IMR-90 (cell line): ENCODE data around the gene RAD51. TPM values are rescaled to one million over a fixed set of nuclear protein-coding genes. Genes with fewer than 3 reads are reported as not detected.

Source experiments
- ATAC-seq: fragments of 200-7000 bp; cut with Tn5 transposase; 2 replicates; pipeline ENCODE4 v1.9.1; 2020; ENCODE audit warnings: low read depth, mild to moderate bottlenecking, moderate library complexity
- BruUV-seq: library from RNA; stranded (reverse); fragments of 400-500 nt; replicated peaks from 2 replicates; lab custom pipeline; 2021; lab: Mats Ljungman, UMichigan
- CTCF ChIA-PET: fragments of 300-600 bp; formaldehyde crosslinking; extraction: SDS; loops from one replicate; lab custom pipeline; 2021; ENCODE audit warnings: antibody characterized with exemption; lab: Yijun Ruan, JAX
- POLR2A ChIA-PET: fragments of 300-600 bp; sonication (Branson Sonifier 250); formaldehyde crosslinking; loops from one replicate; lab custom pipeline; 2022; ENCODE audit warnings: antibody characterized with exemption; ENCODE audit not compliant: unreplicated experiment; lab: Charles Lee
- DNase-seq: peaks from one replicate; pipeline ENCODE4 v3.0.0; 2013
- H2AFZ ChIP-seq: replicated peaks from 2 replicates; pipeline ENCODE3; 2013; ENCODE audit warnings: low read length, mild to moderate bottlenecking; ENCODE audit not compliant: poor library complexity
- H2AK5ac ChIP-seq: 2 replicates; pipeline ENCODE4 v1.6.1; 2013; ENCODE audit warnings: low read depth, low read length, inconsistent platforms
- H2AK9ac ChIP-seq: replicated peaks from 2 replicates; pipeline ENCODE3; 2013; ENCODE audit warnings: mild to moderate bottlenecking, low read depth, low read length, moderate library complexity; ENCODE audit not compliant: poor library complexity
- H2BK120ac ChIP-seq: 2 replicates; pipeline ENCODE4 v1.6.1; 2013; ENCODE audit warnings: low read depth, low read length, inconsistent platforms
- H2BK15ac ChIP-seq: 3 replicates; pipeline ENCODE4 v1.6.1; 2013; ENCODE audit warnings: low read depth, low read length, inconsistent platforms
- H2BK20ac ChIP-seq: 2 replicates; pipeline ENCODE4 v1.6.1; 2013; ENCODE audit warnings: low read depth, mild to moderate bottlenecking, inconsistent platforms, low read length, moderate library complexity
- H2BK5ac ChIP-seq: 2 replicates; pipeline ENCODE4 v1.6.1; 2013; ENCODE audit warnings: mild to moderate bottlenecking, low read depth, low read length, inconsistent platforms; ENCODE audit not compliant: poor library complexity, severe bottlenecking
- H3K14ac ChIP-seq: replicated peaks from 2 replicates; pipeline ENCODE4 v1.6.1; 2013; ENCODE audit warnings: low read depth, low read length, inconsistent platforms
- H3K18ac ChIP-seq: 2 replicates; pipeline ENCODE4 v1.6.1; 2013; ENCODE audit warnings: low read depth, low read length, control low read depth
- H3K23ac ChIP-seq: 2 replicates; pipeline ENCODE4 v1.6.1; 2013; ENCODE audit warnings: low read depth, low read length, inconsistent platforms
- H3K27ac ChIP-seq: 2 replicates; pipeline ENCODE4 v1.5.1; 2013; ENCODE audit warnings: mild to moderate bottlenecking, control low read depth, low read length; ENCODE audit not compliant: insufficient read depth
- H3K27me3 ChIP-seq: 2 replicates; pipeline ENCODE4 v1.6.1; 2013; ENCODE audit warnings: low read length; ENCODE audit not compliant: control insufficient read depth, insufficient read depth
- H3K36me3 ChIP-seq: 2 replicates; pipeline ENCODE4 v1.6.1; 2013; ENCODE audit warnings: low read length, mixed read lengths; ENCODE audit not compliant: control insufficient read depth, insufficient read depth
- H3K4ac ChIP-seq: 2 replicates; pipeline ENCODE4 v1.6.1; 2013; ENCODE audit warnings: low read depth, low read length, inconsistent platforms
- H3K4me1 ChIP-seq: 2 replicates; pipeline ENCODE4 v1.6.1; 2013; ENCODE audit warnings: low read length, mixed read lengths; ENCODE audit not compliant: control insufficient read depth, insufficient read depth
- H3K4me2 ChIP-seq: 2 replicates; pipeline ENCODE4 v1.6.1; 2013; ENCODE audit warnings: low read depth, mild to moderate bottlenecking, control low read depth, low read length, moderate library complexity
- H3K4me3 ChIP-seq: 2 replicates; pipeline ENCODE4 v1.5.1; 2013; ENCODE audit warnings: low read depth, mild to moderate bottlenecking, control low read depth, low read length, moderate library complexity; ENCODE audit not compliant: insufficient read depth
- H3K56ac ChIP-seq: 2 replicates; pipeline ENCODE4 v1.6.1; 2013; ENCODE audit warnings: low read length, inconsistent platforms; ENCODE audit not compliant: insufficient read depth; ENCODE audit errors: extremely low read depth
- H3K79me1 ChIP-seq, 2 experiments: 2 replicates each; pipeline ENCODE4 v1.6.1; 2013; ENCODE audit warnings: low read length in 2 of 2, inconsistent platforms in 1 of 2, low read depth in 1 of 2
- H3K9ac ChIP-seq: 2 replicates; pipeline ENCODE4 v1.6.1; 2013; ENCODE audit warnings: low read depth, low read length, control low read depth
- H3K9me1 ChIP-seq: 2 replicates; pipeline ENCODE4 v1.6.1; 2013; ENCODE audit warnings: low read length, inconsistent platforms; ENCODE audit not compliant: insufficient read depth
- H3K9me3 ChIP-seq: 2 replicates; pipeline ENCODE4 v1.6.1; 2013; ENCODE audit warnings: low read length; ENCODE audit not compliant: control insufficient read depth, insufficient read depth
- H4K20me1 ChIP-seq: 2 replicates; pipeline ENCODE4 v1.6.1; 2013; ENCODE audit warnings: low read length, inconsistent platforms; ENCODE audit not compliant: insufficient read depth
- H4K5ac ChIP-seq: 2 replicates; pipeline ENCODE4 v1.6.1; 2013; ENCODE audit warnings: mild to moderate bottlenecking, low read depth, low read length, control low read depth
- H4K8ac ChIP-seq, 2 experiments: 2 replicates each; pipeline ENCODE4 v1.6.1; 2013; ENCODE audit warnings: low read depth in 2 of 2, low read length in 2 of 2, control low read depth in 1 of 2, inconsistent platforms in 1 of 2
- H4K91ac ChIP-seq: 2 replicates; pipeline ENCODE4 v1.6.1; 2013; ENCODE audit warnings: low read depth, low read length, inconsistent platforms; ENCODE audit not compliant: insufficient read depth
- BHLHE40 ChIP-seq: fragments of 150-350 bp; IDR thresholded peaks from 2 replicates; pipeline ENCODE4 v1.6.1; 2016; ENCODE audit warnings: mild to moderate bottlenecking, low read depth, low read length
- POLR2A ChIP-seq: IDR thresholded peaks from 2 replicates; pipeline ENCODE4 v1.6.1; 2012; ENCODE audit warnings: mild to moderate bottlenecking, low read depth, low read length
- WGBS, 2 experiments: methylation state at CpG; one replicate each; pipeline versions ENCODE4 v1.1.5 to v1.1.7; 2013; ENCODE audit warnings: missing lambda C conversion rate in 2 of 2; ENCODE audit not compliant: insufficient read length in 1 of 2; ENCODE audit errors: extremely low coverage in 2 of 2; 5-methylcytosine and 5-hydroxymethylcytosine counted together
- dilution Hi-C: fragments of 300-500 bp; cut with HindIII; formaldehyde crosslinking; loops from one replicate; pipeline ENCODE4 v1.14.3; 2018; ENCODE audit warnings: low sequenced_read_pairs; ENCODE audit not compliant: unreplicated experiment
- in situ Hi-C: fragments of 300-500 bp; cut with MboI; formaldehyde crosslinking; loops from 3 replicates; pipeline ENCODE4 v1.14.3; 2019; ENCODE audit warnings: low sequenced_read_pairs, inconsistent platforms, mixed read lengths
- intact Hi-C: fragments of 100-400 bp; cut with micrococcal nuclease; formaldehyde crosslinking; loops from 2 replicates; pipeline ENCODE4 v1.10.0; 2022
- polyA plus RNA-seq, 3 experiments: library from polyadenylated mRNA; depleted of rRNA; stranded (reverse); fragments of >200 nt; gene quantifications; 2 replicates each; pipeline ENCODE4 v1.2.3, GENCODE V29; 2012; ENCODE audit warnings: low replicate concordance in 1 of 3
- total RNA-seq: library from RNA; depleted of rRNA; stranded (reverse); fragments of >200 nt; gene quantifications from 2 replicates; pipeline ENCODE4 v1.2.3, GENCODE V29; 2012

The RAD51 gene
- total and polyA plus RNA-seq, 2 of the 4 experiments (the other 2 are of a cell fraction) = 6.8 to 8.4 TPM

DNA sequence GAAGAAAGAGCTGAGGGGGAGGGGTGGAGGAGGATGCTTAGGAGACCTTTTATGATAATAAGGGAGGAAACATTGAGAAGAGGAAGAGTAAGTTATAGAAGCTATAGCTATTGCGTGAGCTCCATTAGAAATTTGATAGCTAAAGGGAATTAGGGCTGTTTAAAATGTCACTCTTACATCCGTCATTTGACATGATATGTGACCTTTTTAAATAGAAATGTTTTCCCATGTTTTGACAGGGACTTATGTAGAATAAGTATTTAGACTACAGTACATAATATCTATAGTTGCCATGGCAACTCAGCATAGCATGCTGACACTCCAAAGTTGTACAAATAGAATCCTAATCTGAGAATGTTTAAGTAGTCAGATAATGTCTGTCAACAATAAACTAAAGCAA is 19.2 kb downstream of the RAD51 start:
- no TSS peak for BruUV-seq

More for the DNA sequence above, 19.2 kb downstream of the RAD51 start:
- intact Hi-C loops (no loop called here), dilution Hi-C loops (no loop called here), in situ Hi-C loops (no loop called here)
- H3K27ac ChIP-seq = no peak overlapping the region
- H3K56ac ChIP-seq = no peak overlapping the region
- no peak overlapping the region for H2AK5ac ChIP-seq
- no peak overlapping the region for H4K91ac ChIP-seq
- CTCF ChIA-PET = interaction anchor here (0.5 to 0.6 kb wide), 3 partner anchors 81 to 232 kb away, joined by 3 to 7 read pairs (median 5); no protein-coding TSS in a partner anchor
- no peak overlapping the region for H3K18ac ChIP-seq
- no peak overlapping the region for H4K8ac ChIP-seq
- H3K4me3 ChIP-seq = no peak overlapping the region
- ATAC-seq (no peak), DNase-seq (no peak)
- H2BK5ac ChIP-seq = no peak overlapping the region
- no CpG with 5 or more reads among the region's 2 CpGs for WGBS, 2 experiments
- H3K9me3 ChIP-seq = no peaks in the 10 kb centered on the region
- H2AFZ ChIP-seq = no peak overlapping the region
- H3K36me3 ChIP-seq = peaks cover 3% of the 10 kb centered on the region; the same call in 1 of the 2 replicates
- H2BK120ac ChIP-seq = no peak overlapping the region
- peaks cover 3 to 6% of the 10 kb centered on the region in 2 experiments; a peak in 2 of 4 replicates for H3K79me1 ChIP-seq
- no peak overlapping the region for H3K9ac ChIP-seq
- POLR2A ChIA-PET = no interaction called here
- no peak overlapping the region for H3K23ac ChIP-seq
- no peak overlapping the region for H3K14ac ChIP-seq
- no peak overlapping the region for H2BK15ac ChIP-seq
- no peak overlapping the region for H4K5ac ChIP-seq
- no peak overlapping the region for H2AK9ac ChIP-seq
- H3K4ac ChIP-seq = no peak overlapping the region
- H4K20me1 ChIP-seq = no peaks in the 10 kb centered on the region
- H2BK20ac ChIP-seq = no peak overlapping the region
- no peak for TF ChIP-seq BHLHE40
- no peak for TF ChIP-seq POLR2A
- no peak overlapping the region for H3K4me2 ChIP-seq
- no peaks in the 10 kb centered on the region for H3K27me3 ChIP-seq
- no peaks in the 10 kb centered on the region for H3K4me1 ChIP-seq
- no peaks in the 10 kb centered on the region for H3K9me1 ChIP-seq
